NCI-H2107 treated with DMSO at 0.1 percent for 48 hours (cell line): ENCODE data around the gene MYNN.
A peak's percentile ranks its signal among the peaks of the same experiment; 100 is the strongest.

ENCODE experiments used
- DNase-seq: peaks from one replicate; lab custom pipeline; 2025; ENCODE audit not compliant: unreplicated experiment; lab: John Stamatoyannopoulos, UW

MYNN gene

DNA sequence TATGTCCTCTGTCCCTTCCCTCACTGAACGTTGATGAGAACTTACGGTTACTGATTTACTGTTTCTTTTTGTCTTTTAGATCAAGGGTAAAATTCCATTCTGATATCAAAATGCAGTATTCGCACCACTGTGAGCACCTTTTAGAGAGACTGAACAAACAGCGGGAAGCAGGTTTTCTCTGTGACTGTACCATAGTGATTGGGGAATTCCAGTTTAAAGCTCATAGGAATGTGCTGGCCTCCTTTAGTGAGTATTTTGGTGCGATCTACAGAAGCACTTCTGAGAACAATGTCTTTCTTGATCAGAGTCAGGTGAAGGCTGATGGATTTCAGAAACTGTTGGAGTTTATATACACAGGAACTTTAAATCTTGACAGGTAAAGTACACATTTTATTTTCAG is 990 bp downstream of the MYNN start:
- DNase-seq: no peak

DNA sequence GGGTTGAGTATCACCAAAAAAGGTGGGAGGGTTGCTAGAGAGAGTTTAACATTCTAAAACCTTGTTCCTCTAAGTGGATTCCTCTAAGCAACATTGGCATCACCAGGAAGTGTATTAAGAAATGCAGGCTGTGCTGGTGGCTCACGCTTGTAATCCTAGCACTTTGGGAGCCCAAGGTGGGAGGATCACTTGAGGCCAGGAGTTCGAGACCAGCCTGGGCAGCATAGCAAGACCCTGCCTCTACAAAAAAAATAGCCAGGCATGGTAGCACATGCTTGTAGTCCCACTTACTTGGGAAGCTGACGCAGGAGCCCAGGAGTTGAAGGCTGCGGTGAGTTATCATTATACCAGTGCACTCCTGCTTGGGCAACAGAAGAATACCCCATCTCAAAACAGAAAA is 4.6 kb downstream of the MYNN start:
- no peak for DNase-seq

DNA sequence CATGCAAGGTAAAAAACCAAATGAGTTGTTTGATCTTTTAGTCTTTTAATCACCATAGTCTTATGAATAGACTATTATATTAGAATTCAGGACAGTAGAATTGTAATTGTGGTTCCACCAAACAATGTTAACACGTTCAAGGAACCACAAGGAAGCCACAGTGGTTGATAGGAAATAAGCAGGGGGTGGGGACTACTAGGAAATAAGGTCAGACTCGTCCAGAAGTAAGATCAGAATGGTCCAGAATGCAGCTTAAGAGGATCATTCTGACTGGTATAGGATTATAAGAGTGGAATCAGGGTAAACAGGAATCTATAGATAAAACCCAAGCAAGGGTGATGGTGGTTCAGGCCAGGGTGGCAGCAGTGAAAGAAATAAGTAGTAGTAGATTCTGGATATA is 7.5 kb downstream of the MYNN start:
- DNase-seq: no peak

DNA sequence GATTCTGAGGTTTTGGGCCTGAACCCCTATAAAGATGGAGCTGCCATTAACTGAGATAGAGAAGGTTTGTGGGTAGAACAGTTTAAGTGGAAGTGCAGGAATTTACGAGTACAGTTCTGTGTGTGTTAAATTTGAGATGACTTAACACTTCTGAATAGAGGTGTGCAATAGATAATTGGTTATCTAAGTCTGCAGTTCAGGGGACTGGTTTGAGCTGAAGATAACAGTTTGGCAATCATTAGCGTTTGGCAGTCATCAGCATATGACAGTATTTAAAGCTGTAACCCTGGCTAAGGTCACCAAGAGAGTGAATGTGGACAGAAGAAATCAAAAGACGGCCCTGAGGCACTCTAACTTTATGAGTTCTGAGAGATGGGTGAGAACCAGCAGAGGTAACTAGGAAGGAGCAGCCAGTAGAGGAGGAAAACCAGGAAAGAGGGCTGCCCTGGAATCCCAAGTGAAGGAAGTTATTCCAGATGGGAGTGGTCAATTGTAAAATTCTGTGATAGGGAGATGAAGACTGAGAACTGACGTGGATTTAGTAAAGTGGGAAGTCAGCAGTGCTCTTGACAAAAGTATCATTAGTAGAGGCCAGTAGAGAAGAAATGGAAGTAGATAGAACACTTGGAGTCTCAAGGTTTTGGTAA is 8.1 kb downstream of the MYNN start:
- no peak for DNase-seq

DNA sequence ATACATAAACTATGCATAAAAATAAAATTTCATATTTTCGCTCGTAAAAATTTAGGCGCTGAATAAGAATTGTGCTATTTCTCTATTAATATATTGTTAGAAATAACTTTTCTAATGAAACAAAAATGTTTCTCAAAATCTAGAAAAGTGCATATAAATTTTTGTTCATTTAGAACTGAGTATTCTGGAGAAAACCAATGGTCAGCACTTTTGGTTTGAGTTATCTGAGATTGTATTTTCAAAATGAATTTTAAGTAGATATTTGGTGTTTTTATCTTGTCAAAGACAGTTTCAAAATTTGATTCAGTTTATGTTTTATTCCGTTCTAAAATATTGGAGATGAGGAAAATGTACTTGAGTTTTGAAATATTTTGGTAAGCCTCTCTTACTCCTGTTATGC is 13.9 kb downstream of the MYNN start:
- no peak for DNase-seq

DNA sequence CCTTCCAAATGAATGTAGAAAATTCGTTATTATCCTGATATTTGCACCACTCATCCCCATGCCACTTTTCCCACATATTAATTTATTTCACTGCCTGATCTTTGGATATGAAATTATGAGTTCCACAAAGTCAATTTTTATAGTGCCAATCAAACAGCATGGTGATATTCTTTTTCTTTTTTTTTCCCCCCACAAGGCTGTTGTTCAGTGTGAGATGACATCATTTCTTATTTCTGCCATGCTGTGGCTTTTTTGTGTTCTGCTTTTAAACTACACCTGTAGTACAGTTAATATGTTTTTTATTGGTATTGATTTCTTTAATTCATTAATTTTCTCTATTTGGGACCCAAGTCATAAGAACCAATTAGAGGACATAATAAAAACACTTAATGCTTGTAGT is 14.6 kb downstream of the MYNN start:
- DNase-seq: no peak

DNA sequence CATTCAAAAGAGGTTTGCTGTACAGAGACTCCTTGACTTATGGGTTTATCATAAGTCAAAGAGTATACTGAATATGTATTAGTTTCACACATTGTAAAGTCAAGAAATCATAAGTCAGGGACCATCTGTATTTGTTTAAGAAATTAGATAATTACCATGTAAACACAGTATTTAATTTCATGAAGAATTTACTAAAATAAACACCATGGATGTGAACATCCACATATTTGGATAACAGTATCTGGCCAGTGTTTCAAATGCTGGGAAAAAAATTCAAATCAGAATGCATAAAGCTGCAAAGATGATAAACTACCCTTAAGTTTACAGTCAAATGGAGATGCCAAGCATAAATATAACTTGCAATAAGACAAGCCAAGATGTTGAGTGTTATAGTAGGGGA is 17.0 kb downstream of the MYNN start:
- DNase-seq: no peak

DNA sequence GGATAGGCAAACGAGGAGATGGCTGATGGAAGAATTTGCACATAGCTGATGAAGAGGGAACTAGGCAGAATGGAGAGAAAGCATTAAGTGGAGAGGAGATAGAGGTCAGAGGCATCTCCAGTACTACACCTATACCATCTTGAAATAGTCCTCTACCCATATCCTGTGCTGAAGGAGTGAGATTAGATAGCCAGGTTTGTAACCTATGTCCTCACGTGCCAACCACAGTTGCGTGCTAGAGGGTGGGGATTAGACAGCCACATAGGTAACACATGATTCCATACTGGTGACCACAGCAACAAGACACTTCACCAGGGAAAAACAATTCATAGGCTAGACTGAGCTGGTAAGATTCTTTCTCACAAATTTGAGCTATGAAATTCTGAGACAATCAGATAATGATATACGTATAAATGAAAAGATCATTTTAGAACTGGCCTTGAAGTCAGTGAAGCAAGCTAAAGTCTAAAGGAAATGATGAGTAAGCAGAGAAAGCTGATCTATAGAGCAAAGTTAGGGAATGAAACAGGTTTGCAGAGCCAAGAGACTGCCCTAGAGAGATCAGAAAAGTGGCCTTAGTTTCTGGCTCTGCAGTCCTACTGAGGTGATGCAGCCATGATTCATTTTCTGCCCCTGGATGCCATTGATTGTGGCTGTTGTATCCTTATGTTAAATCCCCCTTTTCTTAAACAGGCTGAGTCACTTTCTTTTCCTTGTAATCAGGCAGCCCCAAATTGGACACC is 17.7 kb downstream of the MYNN start:
- no peak for DNase-seq

DNA sequence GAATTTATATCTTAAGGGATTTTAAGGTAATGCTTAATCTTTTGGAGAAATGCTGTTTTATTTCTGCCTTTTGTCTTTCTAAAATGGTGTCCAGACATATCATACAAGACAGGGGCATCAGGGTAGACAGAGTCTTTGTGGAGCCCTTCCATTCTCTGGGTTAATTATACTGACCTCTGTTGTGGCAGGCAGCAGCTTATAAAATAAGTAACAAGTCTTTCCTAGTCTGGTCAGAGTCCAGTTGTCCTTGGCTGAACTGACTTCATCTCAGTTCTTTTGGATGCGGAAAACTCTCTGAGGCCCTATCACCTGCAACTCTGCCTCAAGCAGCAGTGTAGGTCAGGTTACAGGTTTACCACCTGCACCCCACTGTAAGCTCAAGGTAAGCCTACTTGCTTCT is 19.2 kb downstream of the MYNN start:
- no peak for DNase-seq

DNA sequence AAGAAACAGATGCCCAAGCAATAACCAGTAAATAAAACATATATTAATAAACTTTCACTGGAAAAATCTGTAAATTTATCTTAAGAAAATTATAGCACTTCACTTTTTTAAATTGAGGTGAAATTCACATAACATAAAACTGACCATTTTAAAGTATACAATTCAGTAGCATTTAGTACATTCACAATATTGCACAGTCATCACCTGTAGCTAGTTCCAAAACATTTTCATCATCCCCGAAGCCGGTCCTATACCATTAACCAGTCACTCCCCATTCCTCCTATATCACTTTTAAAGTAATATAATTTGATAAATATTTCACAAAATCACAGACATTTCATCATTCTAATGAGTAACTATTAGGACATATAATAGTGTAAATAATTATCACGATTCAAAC is 31.5 kb downstream of the MYNN start:
- DNase-seq: no peak

DNA sequence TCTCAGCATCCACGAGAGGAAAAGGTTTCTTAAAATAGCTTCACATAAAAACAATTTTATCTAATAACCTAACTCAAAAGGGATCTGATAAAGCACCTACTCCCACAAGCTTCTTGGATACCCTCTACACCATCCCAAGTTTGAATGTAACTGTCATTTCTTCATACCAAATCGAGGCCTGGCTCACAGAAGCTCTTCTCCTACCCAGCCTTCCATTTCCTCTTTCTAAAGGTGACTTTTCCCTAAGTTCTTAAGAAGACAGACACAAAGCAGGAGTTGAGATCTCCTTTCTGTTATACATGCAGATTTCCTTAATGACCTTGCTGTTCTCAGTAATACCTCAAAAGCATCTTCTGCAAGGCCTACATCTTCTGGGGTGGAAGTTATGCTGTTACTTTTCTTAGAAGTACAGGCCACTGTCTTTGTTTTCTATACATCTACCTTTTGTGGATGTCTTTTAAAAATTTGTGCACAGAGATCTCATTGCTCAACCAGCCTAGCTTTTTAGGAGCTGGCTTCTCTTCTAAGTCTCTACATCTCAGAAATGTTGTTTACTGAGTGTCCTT is 36.1 kb downstream of the MYNN start:
- DNase-seq: no peak

DNA sequence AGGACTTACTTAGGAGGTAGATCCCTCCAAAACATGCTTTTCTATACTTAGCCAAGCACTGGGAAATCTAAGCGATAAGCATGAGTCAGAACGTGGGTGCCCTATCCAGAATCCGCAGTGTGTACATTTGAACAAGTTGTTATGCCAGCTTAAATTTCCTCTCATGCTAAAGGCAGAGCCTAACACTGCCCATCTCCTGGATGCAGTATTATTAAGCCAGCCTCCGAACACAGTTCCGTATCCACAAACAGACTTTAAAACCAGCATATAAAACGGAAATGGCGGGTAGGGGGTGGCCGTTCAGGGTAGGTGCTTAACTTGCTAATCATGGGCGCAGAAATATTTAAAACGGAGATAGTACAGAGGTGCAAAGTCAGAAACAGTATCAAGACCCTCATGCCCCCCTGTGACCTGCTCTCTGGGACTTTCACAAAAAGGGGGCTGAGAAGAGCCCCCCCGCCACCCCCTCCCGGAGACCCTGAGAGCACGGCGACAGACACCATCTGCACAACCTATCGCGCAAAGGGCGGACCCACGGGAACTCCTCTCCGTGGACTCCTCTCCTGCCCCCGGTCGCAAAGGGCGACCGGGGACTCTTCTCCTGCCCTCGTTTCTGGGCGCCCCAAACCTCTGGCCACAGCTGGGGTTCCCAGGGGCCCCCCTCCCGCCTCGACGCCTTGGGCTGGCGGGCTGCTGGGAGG is 38.6 kb downstream of the MYNN start:
- peak; percentile 81 for DNase-seq

DNA sequence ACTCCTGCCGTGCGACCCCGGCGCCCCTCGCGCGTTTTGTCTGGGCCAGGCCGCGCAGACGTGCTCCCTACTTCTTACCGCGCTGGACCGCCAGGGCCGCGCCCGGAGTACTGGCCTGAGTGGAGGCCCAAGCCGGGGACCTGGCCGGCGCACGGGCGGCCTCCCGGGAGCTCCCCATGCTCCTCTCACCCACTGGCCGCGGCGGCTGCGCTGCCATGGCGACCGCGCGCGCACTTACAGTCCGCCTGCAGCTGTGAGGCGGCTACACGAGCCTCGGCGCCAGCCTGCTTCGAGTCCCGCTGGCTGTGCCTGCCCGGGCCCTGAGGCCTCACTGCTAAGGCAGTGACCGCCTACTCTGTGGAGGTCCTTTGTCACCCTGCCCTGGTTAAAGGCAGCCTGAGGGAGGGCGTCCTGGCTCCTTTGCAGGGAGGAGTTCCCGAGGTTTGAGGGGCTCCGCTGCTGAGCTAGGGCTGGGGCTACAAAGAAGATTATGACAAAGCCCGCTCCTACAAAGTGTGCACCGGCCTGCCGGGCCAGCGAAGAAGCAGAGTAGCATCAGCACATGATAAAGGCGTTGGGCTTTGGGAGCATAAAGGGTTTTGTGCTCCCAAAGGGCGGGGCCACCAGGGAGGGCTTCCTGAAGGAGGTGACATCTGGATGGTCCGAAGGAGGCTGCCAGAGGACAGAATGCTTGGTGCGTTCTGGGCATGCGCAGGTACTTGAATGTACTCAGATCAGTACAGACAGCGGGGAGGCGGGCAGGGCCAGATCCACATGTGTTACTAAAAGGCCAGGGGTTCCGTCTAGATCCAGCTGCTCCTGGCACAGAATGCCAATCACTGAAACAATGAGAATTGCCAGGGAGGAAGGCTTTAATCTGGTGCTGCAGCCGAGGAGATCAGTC is 39.4 kb downstream of the MYNN start, which contains the start of the genes LRRC34 and LRRIQ4:
TSS of gene LRRC34 (minus strand) at position 573 of the 904 bp plus-strand sequence. CDS start at position 217, 356 bp downstream.
TSS of gene LRRIQ4 (plus strand) at position 539 of the 904 bp plus-strand sequence. CDS start 9,052 bp downstream, outside the sequence.
- peak; percentile 94 for DNase-seq

DNA sequence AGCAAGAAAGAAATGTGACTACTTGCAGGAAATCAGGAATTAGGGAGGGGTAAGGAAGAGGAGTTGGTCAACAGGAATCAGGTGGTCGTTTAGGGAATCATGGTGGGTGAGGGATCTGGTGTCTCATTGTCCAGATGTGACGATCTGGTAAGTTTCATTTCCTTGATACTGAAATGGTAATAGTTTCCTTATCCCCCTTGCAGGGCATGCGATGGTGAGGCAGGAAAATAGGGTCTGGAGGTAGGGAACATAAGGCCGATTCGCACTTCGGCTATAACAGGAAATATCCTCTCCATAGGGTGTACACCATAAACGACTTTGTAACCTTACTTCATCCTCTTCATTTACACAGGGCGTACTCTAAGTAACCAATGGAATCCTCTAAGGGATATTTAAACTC is 40.1 kb downstream of the MYNN start:
- no peak for DNase-seq

DNA sequence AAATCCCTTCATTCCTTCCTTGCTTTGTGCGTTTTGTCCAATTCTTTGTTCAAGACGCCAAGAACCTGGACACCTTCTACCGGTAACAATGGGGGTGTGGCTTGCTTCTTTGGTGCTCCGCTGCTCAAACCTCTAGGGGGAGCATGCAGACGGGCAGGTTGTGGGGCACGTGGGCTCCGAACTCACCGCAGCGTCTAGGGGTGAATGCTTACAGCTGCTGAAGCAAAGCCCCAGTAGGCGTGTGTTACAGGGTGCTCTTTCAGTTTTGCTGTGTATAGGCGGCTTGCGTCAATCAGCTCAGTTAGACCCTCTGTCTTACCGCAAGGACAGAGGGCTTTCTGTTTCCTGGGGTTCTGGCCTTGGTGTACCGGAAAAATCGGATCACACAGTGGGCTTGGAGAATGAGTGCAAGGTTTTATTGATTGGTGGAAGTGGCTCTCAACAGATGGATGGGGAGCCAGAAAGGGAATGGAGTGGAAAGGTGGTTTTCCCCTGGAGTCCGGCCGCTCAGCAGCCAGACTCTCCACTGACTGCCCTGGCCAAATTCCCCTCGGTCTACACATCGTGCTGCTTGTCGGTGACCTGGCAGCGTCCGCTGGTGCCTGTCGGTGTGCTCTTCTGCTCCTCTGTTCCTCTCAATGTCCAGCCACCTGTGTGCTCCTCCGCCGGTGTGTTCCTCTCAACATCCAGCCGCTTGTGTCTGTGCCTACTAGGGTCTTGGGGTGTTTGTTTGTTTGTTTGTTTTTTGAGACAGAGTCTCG is 40.7 kb downstream of the MYNN start:
- peak; percentile 65 for DNase-seq

DNA sequence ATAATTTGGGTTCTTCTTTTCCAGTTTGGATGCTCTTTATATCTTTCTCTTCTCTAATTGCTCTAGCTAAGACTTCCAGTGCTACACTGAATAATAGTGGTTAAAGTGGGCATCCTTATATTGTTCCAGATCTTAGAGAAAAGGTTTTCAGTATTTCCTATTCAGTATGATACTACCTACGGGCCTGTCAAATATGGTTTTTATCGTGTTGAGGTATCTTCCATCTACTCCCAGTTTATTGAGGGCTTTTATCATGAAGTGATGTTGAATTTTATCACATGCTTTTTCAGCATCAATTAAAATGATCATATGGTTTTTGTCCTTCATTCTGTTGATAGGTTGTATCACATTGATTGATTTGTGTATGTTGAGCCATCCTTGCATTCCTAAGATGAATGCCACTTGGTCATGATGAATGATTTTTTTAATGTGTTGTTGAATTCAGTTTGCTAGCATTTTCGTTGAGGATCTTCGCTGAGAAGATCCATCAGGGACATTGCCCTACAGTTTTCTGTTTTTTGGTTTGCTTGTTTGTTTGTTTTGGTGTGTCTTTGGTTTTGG is 42.5 kb downstream of the MYNN start:
- DNase-seq: no peak

DNA sequence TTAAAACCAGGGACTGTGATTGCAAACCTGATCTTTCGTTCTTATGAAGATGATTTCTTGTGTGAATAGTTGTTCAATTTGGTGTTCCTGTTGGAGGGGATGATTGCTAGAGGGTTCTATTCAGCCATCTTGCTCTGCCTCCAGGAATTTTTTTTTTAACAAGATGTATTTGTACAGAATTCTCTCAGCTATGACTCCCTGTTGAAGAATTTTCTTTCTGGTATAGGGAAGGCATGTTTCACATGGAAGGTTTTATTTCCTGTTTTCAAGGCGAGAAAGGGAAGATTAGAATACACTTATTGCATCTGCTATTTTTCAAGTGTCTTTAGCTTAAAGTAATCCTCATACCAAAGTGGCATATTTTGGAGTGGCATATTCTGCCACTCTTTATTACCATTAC is 45.1 kb downstream of the MYNN start:
- DNase-seq: no peak

DNA sequence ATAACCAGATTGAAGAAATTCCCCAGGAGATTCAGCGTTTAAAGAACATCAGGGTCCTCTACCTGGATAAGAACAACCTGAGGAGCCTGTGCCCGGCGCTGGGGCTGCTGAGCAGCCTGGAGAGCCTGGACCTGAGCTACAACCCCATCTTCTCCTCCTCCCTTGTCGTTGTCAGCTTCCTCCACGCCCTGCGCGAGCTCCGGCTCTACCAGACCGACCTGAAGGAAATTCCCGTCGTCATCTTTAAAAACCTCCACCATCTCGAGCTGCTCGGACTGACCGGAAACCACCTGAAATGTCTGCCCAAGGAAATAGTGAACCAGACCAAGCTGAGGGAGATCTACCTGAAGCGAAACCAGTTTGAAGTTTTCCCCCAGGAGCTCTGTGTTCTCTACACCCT is 48.9 kb downstream of the MYNN start:
- DNase-seq: peak; percentile 79

DNA sequence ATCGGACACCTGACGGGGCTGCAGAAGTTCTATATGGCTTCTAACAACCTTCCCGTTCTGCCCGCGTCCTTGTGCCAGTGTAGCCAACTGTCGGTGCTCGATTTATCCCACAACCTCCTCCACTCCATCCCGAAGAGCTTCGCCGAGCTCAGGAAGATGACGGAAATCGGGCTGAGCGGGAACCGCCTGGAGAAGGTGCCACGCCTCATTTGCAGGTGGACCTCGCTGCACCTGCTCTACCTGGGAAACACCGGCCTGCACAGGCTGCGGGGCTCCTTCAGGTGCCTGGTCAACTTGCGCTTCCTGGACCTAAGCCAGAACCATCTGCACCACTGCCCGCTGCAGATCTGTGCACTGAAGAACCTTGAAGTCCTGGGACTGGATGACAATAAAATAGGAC is 49.3 kb downstream of the MYNN start:
- peak; percentile 79 for DNase-seq

DNA sequence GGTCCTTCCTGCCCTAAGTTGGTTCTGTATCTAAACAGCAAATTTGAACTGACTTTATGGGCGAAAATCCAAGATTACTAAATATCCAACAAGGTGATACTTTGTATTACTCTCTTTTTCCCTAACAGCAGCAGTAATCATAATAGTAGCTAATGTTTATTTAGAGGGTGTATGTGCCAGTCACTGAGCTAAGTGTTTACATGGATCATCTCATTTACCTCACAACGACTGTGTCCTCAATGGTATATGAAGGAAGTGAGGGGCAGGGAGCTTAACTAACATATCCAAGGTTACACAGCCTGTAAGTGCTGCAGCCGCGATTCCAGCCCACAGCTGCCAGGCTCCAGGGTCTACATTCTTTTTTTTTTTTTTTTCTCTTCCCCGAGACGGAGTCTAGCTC is 49.8 kb downstream of the MYNN start:
- DNase-seq: peak; percentile 55
